ENCODE data around the gene ARHGEF12. TPM values are rescaled to one million over a fixed set of nuclear protein-coding genes. Genes with fewer than 3 reads are reported as not detected.

The ARHGEF12 gene
- total and polyA plus RNA-seq, 2 donors (not counting 1 experiment from before 2014, with no cell fraction given), result 2.0 to 21.6 TPM

GRCh38 chr11:120365512-120365911 is 29.3 kb downstream of the ARHGEF12 start:
- no peaks in the 10 kb centered on the region for H3K4me1 Mint-ChIP-seq

GRCh38 chr11:120372296-120372695 is 36.1 kb downstream of the ARHGEF12 start:
- H3K27ac ChIP-seq (ENCODE audit: low read length in 2 of 2), result no peak overlapping the region
- ChIA-PET POLR2A (no interaction called here), CTCF (interaction anchor here (1.0 kb wide), 1 partner anchor 313 kb away, joined by 3 read pairs; no protein-coding TSS in a partner anchor)
- no peaks in the 10 kb centered on the region for H3K4me1 ChIP-seq (ENCODE audit: control insufficient read depth in 2 of 2, insufficient read depth in 2 of 2, low read length in 2 of 2)
- TF ChIP-seq EZH2 (IDR thresholded peaks at IDR 0.05; ENCODE audit: borderline replicate concordance, insufficient read depth, low read depth, low read length, poor library complexity, severe bottlenecking) (no peak), CTCF (IDR thresholded peaks at IDR 0.05) (no peak)
- no peak overlapping the region for H3K4me3 Mint-ChIP-seq
- no peaks in the 10 kb centered on the region for H3K9me3 Mint-ChIP-seq (ENCODE audit: insufficient read depth)
- H3K4me2 ChIP-seq (replicated peaks; ENCODE audit: low read depth, low read length, poor library complexity, severe bottlenecking), result no peak overlapping the region
- no peak overlapping the region for H3K27ac Mint-ChIP-seq
- no peak overlapping the region for H2AFZ ChIP-seq (ENCODE audit: insufficient read depth, low read depth, low read length, poor library complexity, severe bottlenecking)
- no peak for ATAC-seq (ENCODE audit: low read depth)
- H3K79me2 ChIP-seq (ENCODE audit: control insufficient read depth, insufficient read depth, low read length), result no peaks in the 10 kb centered on the region
- no peaks in the 10 kb centered on the region for H3K36me3 ChIP-seq (replicated peaks in 1 of 2; ENCODE audit: control extremely low read depth in 1 of 2, control insufficient read depth in 1 of 2, extremely low read depth in 1 of 2, insufficient read depth in 2 of 2, low read length in 1 of 2)
- H4K20me1 ChIP-seq (ENCODE audit: control insufficient read depth, insufficient read depth, low read length, poor library complexity, severe bottlenecking), result peaks cover 4% of the 10 kb centered on the region
- H3K4me3 ChIP-seq (ENCODE audit: control extremely low read depth in 1 of 5, extremely low read depth in 1 of 5, insufficient read depth in 1 of 5, low read depth in 2 of 5, low read length in 4 of 5), result no peak overlapping the region
- H3K4me1 Mint-ChIP-seq, result peaks cover 3% of the 10 kb centered on the region
- H3K9ac ChIP-seq (ENCODE audit: low read length), result no peak overlapping the region
- peaks cover 0 to 1% (median 0%) of the 10 kb centered on the region in 3 donors for H3K9me3 ChIP-seq (ENCODE audit: control extremely low read depth in 1 of 3, control insufficient read depth in 2 of 3, insufficient read depth in 1 of 3, low read length in 2 of 3)
- no peak for DNase-seq
- H3K27me3 Mint-ChIP-seq, result no peaks in the 10 kb centered on the region
- intact Hi-C loops (cut with micrococcal nuclease), result no loop called here
- no peaks in the 10 kb centered on the region for H3K27me3 ChIP-seq (replicated peaks in 1 of 4; ENCODE audit: control extremely low read depth in 1 of 4, control insufficient read depth in 3 of 4, insufficient read depth in 4 of 4, low read length in 3 of 4)

More at GRCh38 chr11:120365512-120365911, 29.3 kb downstream of the ARHGEF12 start:
- no peak for DNase-seq
- Histone ChIP-seq H3K27ac (ENCODE audit: low read length in 2 of 2) (no peak overlapping the region), H3K79me2 (ENCODE audit: control insufficient read depth, insufficient read depth, low read length) (peaks cover 4% of the 10 kb centered on the region), H2AFZ (ENCODE audit: insufficient read depth, low read depth, low read length, poor library complexity, severe bottlenecking) (no peak overlapping the region), H3K4me3 (ENCODE audit: control extremely low read depth in 1 of 5, extremely low read depth in 1 of 5, insufficient read depth in 1 of 5, low read depth in 2 of 5, low read length in 4 of 5) (no peak overlapping the region), H3K4me1 (ENCODE audit: control insufficient read depth in 2 of 2, insufficient read depth in 2 of 2, low read length in 2 of 2) (no peaks in the 10 kb centered on the region), H3K4me2 (replicated peaks; ENCODE audit: low read depth, low read length, poor library complexity, severe bottlenecking) (no peak overlapping the region), H3K9me3 (ENCODE audit: control extremely low read depth in 1 of 3, control insufficient read depth in 2 of 3, insufficient read depth in 1 of 3, low read length in 2 of 3) (no peaks in the 10 kb centered on the region), H3K36me3 (replicated peaks in 1 of 2; ENCODE audit: control extremely low read depth in 1 of 2, control insufficient read depth in 1 of 2, extremely low read depth in 1 of 2, insufficient read depth in 2 of 2, low read length in 1 of 2) (no peaks in the 10 kb centered on the region), H3K27me3 (replicated peaks in 1 of 4; ENCODE audit: control extremely low read depth in 1 of 4, control insufficient read depth in 3 of 4, insufficient read depth in 4 of 4, low read length in 3 of 4) (no peaks in the 10 kb centered on the region), H3K9ac (ENCODE audit: low read length) (no peak overlapping the region), H4K20me1 (ENCODE audit: control insufficient read depth, insufficient read depth, low read length, poor library complexity, severe bottlenecking) (peaks cover 4% of the 10 kb centered on the region)
- H3K4me3 Mint-ChIP-seq, result no peak overlapping the region
- no peak overlapping the region for H3K27ac Mint-ChIP-seq
- H3K27me3 Mint-ChIP-seq, result no peaks in the 10 kb centered on the region
- TF ChIP-seq CTCF (IDR thresholded peaks at IDR 0.05) (no peak), EZH2 (IDR thresholded peaks at IDR 0.05; ENCODE audit: borderline replicate concordance, insufficient read depth, low read depth, low read length, poor library complexity, severe bottlenecking) (no peak)
- no peak for ATAC-seq (ENCODE audit: low read depth)
- ChIA-PET CTCF (no interaction called here), POLR2A (no interaction called here)
- intact Hi-C loops (cut with micrococcal nuclease), result no loop called here
- H3K9me3 Mint-ChIP-seq (ENCODE audit: insufficient read depth), result no peaks in the 10 kb centered on the region
